Large intestine (tissue), 3 donors: ENCODE data around the gene TMEM214. TPM values are rescaled to one million over a fixed set of nuclear protein-coding genes. Genes with fewer than 3 reads are reported as not detected.
A peak's percentile ranks its signal among the peaks of the same experiment; 100 is the strongest.

Experiments
- DNase-seq, 2 donors: peaks; one replicate each; pipeline versions ENCODE4 v3.0.0 to v3.0.0-alpha.2; 2013
- H3K27ac ChIP-seq: one replicate; pipeline ENCODE4 v1.5.1; 2013; ENCODE audit warnings: low read length
- H3K27me3 ChIP-seq: 2 replicates; pipeline ENCODE4 v1.6.1; 2013; ENCODE audit warnings: low read length; ENCODE audit not compliant: control insufficient read depth, insufficient read depth
- H3K36me3 ChIP-seq: 2 replicates; pipeline ENCODE4 v1.6.1; 2013; ENCODE audit warnings: low read length; ENCODE audit not compliant: control insufficient read depth, insufficient read depth
- H3K4me1 ChIP-seq: one replicate; pipeline ENCODE4 v1.6.1; 2013; ENCODE audit warnings: low read length; ENCODE audit not compliant: control insufficient read depth, insufficient read depth
- H3K4me3 ChIP-seq: one replicate; pipeline ENCODE4 v1.5.1; 2013; ENCODE audit warnings: low read length
- H3K9me3 ChIP-seq: one replicate; pipeline ENCODE4 v1.6.1; 2013; ENCODE audit warnings: mild to moderate bottlenecking, low read depth, low read length, moderate library complexity; ENCODE audit not compliant: control insufficient read depth
- WGBS: methylation state at CpG from one replicate; pipeline ENCODE4 v1.1.5; 2013; ENCODE audit warnings: low lambda C conversion rate; ENCODE audit not compliant: insufficient coverage; 5-methylcytosine and 5-hydroxymethylcytosine counted together
- polyA plus RNA-seq: library from polyadenylated mRNA; unstranded; fragments of 120-200 nt; gene quantifications from one replicate; pipeline ENCODE4 v1.2.1, GENCODE V29; 2013

Gene TMEM214
- polyA plus RNA-seq, 1 donor = 93.6 TPM

GRCh38 chr2:27023740-27024139 lies 9.0 kb upstream of the TMEM214 start:
- Histone ChIP-seq H3K27me3 (no peaks in the 10 kb centered on the region), H3K9me3 (no peaks in the 10 kb centered on the region), H3K36me3 (peaks cover 21% of the 10 kb centered on the region), H3K4me3 (no peak overlapping the region), H3K4me1 (peaks cover 28% of the 10 kb centered on the region), H3K27ac (no peak overlapping the region)
- no peak for DNase-seq
- no CpG with 5 or more reads among the region's 7 CpGs for WGBS

- DNase-seq = no peak
- H3K4me3 ChIP-seq = no peak overlapping the region
- H3K36me3 ChIP-seq = peaks cover 21% of the 10 kb centered on the region
- WGBS = no CpG with 5 or more reads among the region's 18 CpGs
- no peak overlapping the region for H3K27ac ChIP-seq
- no peaks in the 10 kb centered on the region for H3K27me3 ChIP-seq
- H3K4me1 ChIP-seq = peaks cover 25% of the 10 kb centered on the region
- no peaks in the 10 kb centered on the region for H3K9me3 ChIP-seq
These were observed 8.6 kb upstream of the TMEM214 start for GRCh38 chr2:27024188-27024587.

GRCh38 chr2:27024812-27025211 lies 8.0 kb upstream of the TMEM214 start:
- peaks cover 26% of the 10 kb centered on the region for H3K4me1 ChIP-seq
- H3K4me3 ChIP-seq = no peak overlapping the region
- peaks cover 21% of the 10 kb centered on the region for H3K36me3 ChIP-seq
- no peak for DNase-seq
- WGBS = no CpG with 5 or more reads among the region's 12 CpGs
- H3K27ac ChIP-seq = no peak overlapping the region
- no peaks in the 10 kb centered on the region for H3K9me3 ChIP-seq
- H3K27me3 ChIP-seq = no peaks in the 10 kb centered on the region

- H3K36me3 ChIP-seq = peaks cover 21% of the 10 kb centered on the region
- no peak for DNase-seq
- no peak overlapping the region for H3K27ac ChIP-seq
- H3K27me3 ChIP-seq = no peaks in the 10 kb centered on the region
- peaks cover 21% of the 10 kb centered on the region for H3K4me1 ChIP-seq
- WGBS = no CpG with 5 or more reads among the region's 13 CpGs
- H3K4me3 ChIP-seq = no peak overlapping the region
- H3K9me3 ChIP-seq = no peaks in the 10 kb centered on the region
These were observed 7.4 kb upstream of the TMEM214 start for GRCh38 chr2:27025281-27025800.

GRCh38 chr2:27025861-27026851 lies 6.6 kb upstream of the TMEM214 start:
- Histone ChIP-seq H3K27me3 (no peaks in the 10 kb centered on the region), H3K9me3 (no peaks in the 10 kb centered on the region), H3K36me3 (peaks cover 21% of the 10 kb centered on the region), H3K4me1 (peaks cover 16% of the 10 kb centered on the region), H3K4me3 (no peak overlapping the region), H3K27ac (no peak overlapping the region)
- DNase-seq = no peak
- WGBS = no CpG with 5 or more reads among the region's 24 CpGs

- H3K4me3 ChIP-seq = no peak overlapping the region
- no CpG with 5 or more reads among the region's 10 CpGs for WGBS
- DNase-seq = no peak
- H3K36me3 ChIP-seq = peaks cover 21% of the 10 kb centered on the region
- H3K27me3 ChIP-seq = no peaks in the 10 kb centered on the region
- H3K27ac ChIP-seq = no peak overlapping the region
- no peaks in the 10 kb centered on the region for H3K9me3 ChIP-seq
- H3K4me1 ChIP-seq = peaks cover 10% of the 10 kb centered on the region
These were observed 5.5 kb upstream of the TMEM214 start for GRCh38 chr2:27027211-27027651.

- Histone ChIP-seq H3K27ac (no peak overlapping the region), H3K4me1 (peaks cover 14% of the 10 kb centered on the region), H3K4me3 (no peak overlapping the region), H3K27me3 (no peaks in the 10 kb centered on the region), H3K36me3 (peaks cover 15% of the 10 kb centered on the region), H3K9me3 (no peaks in the 10 kb centered on the region)
- WGBS = no CpG with 5 or more reads among the region's 2 CpGs
- no peak for DNase-seq
These were observed 3.7 kb upstream of the TMEM214 start for GRCh38 chr2:27029051-27029450.

- peaks cover 36% of the 10 kb centered on the region for H3K36me3 ChIP-seq
- H3K9me3 ChIP-seq = no peaks in the 10 kb centered on the region
- WGBS = no CpG with 5 or more reads among the region's 11 CpGs
- H3K4me1 ChIP-seq = peaks cover 17% of the 10 kb centered on the region
- peak overlapping the region; percentile 20 for H3K27ac ChIP-seq
- no peaks in the 10 kb centered on the region for H3K27me3 ChIP-seq
- H3K4me3 ChIP-seq = peak overlapping the region; percentile 90
- no peak for DNase-seq
These were observed 588 bp downstream of the TMEM214 start for GRCh38 chr2:27033253-27033852.

GRCh38 chr2:27038012-27038411 lies 5.2 kb downstream of the TMEM214 start:
- peaks cover 19% of the 10 kb centered on the region for H3K4me1 ChIP-seq
- H3K27ac ChIP-seq = no peak overlapping the region
- no peak overlapping the region for H3K4me3 ChIP-seq
- no peak for DNase-seq
- no peaks in the 10 kb centered on the region for H3K27me3 ChIP-seq
- WGBS = no CpG with 5 or more reads among the region's 6 CpGs
- H3K36me3 ChIP-seq = peaks cover 71% of the 10 kb centered on the region
- no peaks in the 10 kb centered on the region for H3K9me3 ChIP-seq

- peaks cover 71% of the 10 kb centered on the region for H3K36me3 ChIP-seq
- WGBS = no CpG with 5 or more reads among the region's 17 CpGs
- no peaks in the 10 kb centered on the region for H3K27me3 ChIP-seq
- H3K9me3 ChIP-seq = no peaks in the 10 kb centered on the region
- H3K27ac ChIP-seq = no peak overlapping the region
- no peak for DNase-seq
- peaks cover 23% of the 10 kb centered on the region for H3K4me1 ChIP-seq
- no peak overlapping the region for H3K4me3 ChIP-seq
These were observed 6.0 kb downstream of the TMEM214 start for GRCh38 chr2:27038631-27039339.
